ENCODE measurements around the gene IL12RB1.
A peak's percentile ranks its signal among the peaks of the same experiment; 100 is the strongest.

Gene IL12RB1

GRCh38 chr19:18085702-18086457 is 854 bp downstream of the IL12RB1 start:
- DNase-seq = no peak

GRCh38 chr19:18083929-18084684 is 2.6 kb downstream of the IL12RB1 start:
- DNase-seq = no peak

GRCh38 chr19:18074192-18074591 is 12.5 kb downstream of the IL12RB1 start:
- no peak for DNase-seq

- no peak for DNase-seq
Observed at GRCh38 chr19:18073197-18073596, 13.5 kb downstream of the IL12RB1 start.

GRCh38 chr19:18072335-18072734 is 14.4 kb downstream of the IL12RB1 start:
- DNase-seq = no peak

- no peak for DNase-seq
Observed at GRCh38 chr19:18070181-18070580, 16.6 kb downstream of the IL12RB1 start.

GRCh38 chr19:18069383-18069782 is 17.4 kb downstream of the IL12RB1 start:
- DNase-seq = no peak

- DNase-seq = no peak
Observed at GRCh38 chr19:18068395-18068794, 18.3 kb downstream of the IL12RB1 start.

- DNase-seq = no peak
Observed at GRCh38 chr19:18065173-18065495, 21.6 kb downstream of the IL12RB1 start.

- DNase-seq = peak; percentile 44 to 57
Observed at GRCh38 chr19:18063463-18063862, 23.3 kb downstream of the IL12RB1 start.

GRCh38 chr19:18062028-18062427 is 24.7 kb downstream of the IL12RB1 start:
- no peak for DNase-seq

GRCh38 chr19:18060472-18060871 is 26.3 kb downstream of the IL12RB1 start:
- no peak for DNase-seq

- no peak for DNase-seq
Observed at GRCh38 chr19:18059902-18060301, 26.8 kb downstream of the IL12RB1 start.

- no peak for DNase-seq
Observed at GRCh38 chr19:18059297-18059696, 27.4 kb downstream of the IL12RB1 start.

GRCh38 chr19:18058208-18059009 is 28.3 kb downstream of the IL12RB1 start:
- peak; percentile 83 to 84 for DNase-seq

- no peak for DNase-seq
Observed at GRCh38 chr19:18057557-18057956, 29.2 kb downstream of the IL12RB1 start.

- DNase-seq = no peak
Observed at GRCh38 chr19:18055967-18056366, 30.8 kb downstream of the IL12RB1 start.

- no peak for DNase-seq
Observed at GRCh38 chr19:18053576-18054219, 33.0 kb downstream of the IL12RB1 start.

GRCh38 chr19:18051887-18052286 is 34.8 kb downstream of the IL12RB1 start:
- no peak for DNase-seq

- no peak for DNase-seq
Observed at GRCh38 chr19:18049385-18049784, 37.3 kb downstream of the IL12RB1 start.

GRCh38 chr19:18046059-18046718 is 40.5 kb downstream of the IL12RB1 start:
- peak in 1 of 2 donors; percentile 30 for DNase-seq

GRCh38 chr19:18045307-18046050 is 41.3 kb downstream of the IL12RB1 start:
- DNase-seq = no peak
